Right ventricle myocardium superior (tissue), 1 donor: ENCODE measurements around the gene MEX3A. TPM values are rescaled to one million over a fixed set of nuclear protein-coding genes. Genes with fewer than 3 reads are reported as not detected.

ENCODE experiments used
- ATAC-seq: fragments of 200-7000 bp; cut with Tn5 transposase; one replicate; pipeline ENCODE4 v1.9.1; 2020; ENCODE audit warnings: mild to moderate bottlenecking; ENCODE audit not compliant: poor library complexity
- DNase-seq: peaks from one replicate; pipeline ENCODE4 v3.0.0-alpha.2; 2020
- intact Hi-C: fragments of 100-400 bp; cut with DNase I; formaldehyde crosslinking; loops from one replicate; pipeline ENCODE4 v1.11.2; 2022
- total RNA-seq: library from RNA; stranded (reverse); fragmentation: NEBNext Ultra II Directional; extraction: Animal tissue kit (Norgen Biotek cat#: 25700); gene quantifications from one replicate; pipeline ENCODE4 v1.2.1, GENCODE V29; 2021
- donor health status: DM: no; HTN: yes; CAD: no; lungs with severe emphysema.

The MEX3A gene
- total RNA-seq, 1 donor from 2014 or later, result 0.16 TPM

DNA sequence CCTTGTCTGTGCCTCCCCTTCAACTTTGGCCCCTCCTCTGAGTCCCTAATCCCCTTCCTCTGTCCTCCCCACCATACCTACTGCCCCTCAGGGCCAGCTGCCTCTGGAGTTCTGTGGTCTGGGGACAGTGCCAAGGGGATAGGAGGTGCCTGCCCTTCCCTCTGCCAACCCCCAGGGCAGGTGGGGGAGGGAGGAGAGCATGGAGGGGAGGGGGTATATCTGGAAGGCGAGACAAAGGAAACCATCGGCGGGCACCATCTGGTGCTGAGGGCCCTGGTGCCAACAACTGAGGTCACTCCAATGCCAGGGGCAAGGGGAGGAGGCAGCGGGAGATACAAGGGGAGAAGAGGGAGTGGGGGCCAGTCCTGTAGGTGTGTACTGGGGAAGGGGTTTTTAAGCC lies 11.7 kb downstream of the MEX3A start:
- ATAC-seq (no peak), DNase-seq (no peak)
- intact Hi-C loops, result no loop called here

GRCh38 chr1:156069490-156070455 lies 12.5 kb downstream of the MEX3A start:
- DNase-seq (no peak), ATAC-seq (no peak)
- intact Hi-C loops, result no loop called here

DNA sequence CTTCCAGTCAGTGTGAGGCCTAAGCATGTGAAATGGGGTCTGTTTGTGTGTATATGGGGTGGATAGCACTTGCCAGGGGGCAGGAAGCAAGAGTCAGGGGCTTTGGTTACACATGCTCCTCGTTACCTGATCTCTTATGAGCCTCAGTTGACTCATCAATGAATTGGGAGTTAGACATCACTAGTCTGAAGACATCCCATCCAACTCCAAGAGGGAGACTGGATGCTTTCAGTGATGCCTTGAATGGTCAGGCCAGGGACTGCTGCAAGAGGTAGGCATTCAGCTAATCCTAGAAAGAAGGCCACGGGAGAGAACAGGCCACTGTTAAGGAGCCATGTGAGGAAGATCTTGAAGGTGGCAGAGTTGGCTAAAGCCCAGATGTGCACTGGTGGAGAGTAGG lies 15.0 kb downstream of the MEX3A start:
- DNase-seq (no peak), ATAC-seq (no peak)
- intact Hi-C loops, result no loop called here

- intact Hi-C loops, result no loop called here
- no peak for ATAC-seq
- DNase-seq, result no peak
Measured at GRCh38 chr1:156065871-156066270, 16.4 kb downstream of the MEX3A start.

DNA sequence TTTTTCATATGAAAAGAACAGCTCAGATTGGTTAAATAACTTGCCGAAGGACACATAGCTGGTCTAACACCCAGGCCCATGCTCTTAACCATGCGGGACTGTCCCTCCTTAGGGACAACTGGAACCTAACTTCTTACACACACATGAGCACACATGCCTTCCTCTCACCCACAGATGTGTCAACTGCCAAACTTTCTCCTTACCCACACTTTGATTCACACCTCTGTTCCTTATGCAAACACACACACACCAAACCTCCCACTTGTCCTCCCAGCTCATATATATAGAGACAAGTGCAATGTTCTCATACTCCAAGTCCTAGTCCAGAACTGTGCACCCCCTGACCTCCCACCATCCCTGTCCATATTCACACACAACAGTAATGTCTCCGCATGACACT lies 17.1 kb downstream of the MEX3A start:
- intact Hi-C loops, result no loop called here
- DNase-seq, result no peak
- no peak for ATAC-seq

GRCh38 chr1:156064615-156065014 lies 17.6 kb downstream of the MEX3A start:
- intact Hi-C loops, result no loop called here
- no peak for DNase-seq

DNA sequence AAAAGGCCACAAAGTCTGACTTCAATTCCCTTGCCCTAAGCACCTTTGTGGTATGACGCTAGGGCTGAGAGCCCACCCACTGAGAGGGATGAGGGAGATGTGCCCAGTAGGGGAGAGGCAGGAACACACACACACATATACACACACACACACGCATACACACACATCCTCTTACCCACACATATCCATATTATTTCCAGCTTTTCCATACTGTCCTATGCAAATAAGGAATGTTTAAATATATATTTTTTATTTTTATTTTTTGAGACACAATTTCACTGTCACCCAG lies 18.3 kb downstream of the MEX3A start:
- ATAC-seq, result no peak

More at GRCh38 chr1:156064615-156065014, 17.6 kb downstream of the MEX3A start:
- ATAC-seq, result no peak

GRCh38 chr1:156062189-156062588 lies 20.1 kb downstream of the MEX3A start:
- no peak for DNase-seq
- ATAC-seq, result no peak
- intact Hi-C loops, result no loop called here

More for the DNA sequence above, 18.3 kb downstream of the MEX3A start:
- intact Hi-C loops, result no loop called here
- no peak for DNase-seq

GRCh38 chr1:156060937-156061636 lies 21.2 kb downstream of the MEX3A start, which contains the start of gene RAB25:
Gene RAB25, plus strand, starts transcription at chr1:156061160. Its CDS starts 241 bp downstream, at chr1:156061401.
- DNase-seq (no peak), ATAC-seq (peak; percentile 34)
- intact Hi-C loops, result no loop called here

DNA sequence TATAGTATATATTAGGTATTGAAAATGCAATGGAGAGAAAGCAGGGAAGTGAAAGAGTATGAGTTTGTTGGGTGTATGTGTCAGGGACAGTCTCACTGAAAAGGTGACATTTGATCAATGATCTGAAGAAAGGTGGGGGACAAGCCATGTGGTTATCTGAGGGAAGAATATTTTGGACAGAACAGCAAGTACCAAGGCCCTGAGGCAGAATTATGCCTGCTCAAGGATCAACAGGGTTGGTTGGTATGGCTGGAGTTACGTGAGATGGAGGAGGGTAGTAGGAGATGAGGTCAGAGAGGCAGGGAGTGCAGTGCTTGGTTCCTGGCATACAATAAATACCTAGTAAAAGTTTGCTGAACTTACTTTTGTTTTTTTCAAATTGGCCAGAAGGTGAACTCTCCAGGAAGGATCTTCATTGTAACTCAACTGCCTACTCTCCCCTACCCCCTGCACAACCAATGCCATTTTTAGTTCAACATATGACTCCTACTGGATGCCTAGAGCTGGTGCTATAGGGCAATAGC lies 25.9 kb downstream of the MEX3A start:
- DNase-seq (no peak), ATAC-seq (no peak)
- intact Hi-C loops, result no loop called here

DNA sequence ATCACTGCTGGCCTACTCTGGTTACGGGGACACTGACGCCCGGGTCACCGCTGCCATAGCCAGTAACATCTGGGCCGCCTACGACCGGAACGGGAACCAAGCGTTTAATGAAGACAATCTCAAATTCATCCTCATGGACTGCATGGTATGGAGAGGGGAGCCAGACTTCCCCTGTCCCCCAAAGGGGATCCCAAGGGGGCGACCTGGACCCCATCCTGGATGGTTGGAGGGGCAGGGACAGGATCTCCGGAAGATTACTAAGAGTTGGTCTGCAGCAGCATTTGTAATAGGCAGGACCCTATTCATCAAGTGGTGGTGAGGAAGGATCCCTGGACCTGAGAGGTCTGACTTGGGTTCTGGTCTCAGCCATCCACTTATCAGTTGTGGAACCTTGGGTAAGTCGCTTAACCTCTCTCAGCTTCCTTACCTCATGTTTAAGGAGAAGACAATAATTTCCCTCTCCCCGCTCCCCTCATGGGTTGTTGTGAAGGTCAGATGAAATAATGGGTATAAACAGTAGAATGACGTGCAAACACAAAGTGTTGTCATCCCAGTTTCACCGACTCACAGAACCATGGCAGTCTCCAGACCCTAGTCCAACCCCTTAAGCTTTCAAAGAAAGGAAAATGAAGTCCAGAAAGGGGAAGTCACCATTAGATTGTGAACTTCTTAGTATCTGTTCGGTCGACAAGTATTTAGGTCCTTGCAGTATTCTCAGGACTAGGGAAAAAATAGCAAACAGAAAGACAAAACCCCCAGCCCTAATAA lies 26.8 kb downstream of the MEX3A start:
- no peak for DNase-seq
- intact Hi-C loops, result no loop called here
- ATAC-seq, result no peak

DNA sequence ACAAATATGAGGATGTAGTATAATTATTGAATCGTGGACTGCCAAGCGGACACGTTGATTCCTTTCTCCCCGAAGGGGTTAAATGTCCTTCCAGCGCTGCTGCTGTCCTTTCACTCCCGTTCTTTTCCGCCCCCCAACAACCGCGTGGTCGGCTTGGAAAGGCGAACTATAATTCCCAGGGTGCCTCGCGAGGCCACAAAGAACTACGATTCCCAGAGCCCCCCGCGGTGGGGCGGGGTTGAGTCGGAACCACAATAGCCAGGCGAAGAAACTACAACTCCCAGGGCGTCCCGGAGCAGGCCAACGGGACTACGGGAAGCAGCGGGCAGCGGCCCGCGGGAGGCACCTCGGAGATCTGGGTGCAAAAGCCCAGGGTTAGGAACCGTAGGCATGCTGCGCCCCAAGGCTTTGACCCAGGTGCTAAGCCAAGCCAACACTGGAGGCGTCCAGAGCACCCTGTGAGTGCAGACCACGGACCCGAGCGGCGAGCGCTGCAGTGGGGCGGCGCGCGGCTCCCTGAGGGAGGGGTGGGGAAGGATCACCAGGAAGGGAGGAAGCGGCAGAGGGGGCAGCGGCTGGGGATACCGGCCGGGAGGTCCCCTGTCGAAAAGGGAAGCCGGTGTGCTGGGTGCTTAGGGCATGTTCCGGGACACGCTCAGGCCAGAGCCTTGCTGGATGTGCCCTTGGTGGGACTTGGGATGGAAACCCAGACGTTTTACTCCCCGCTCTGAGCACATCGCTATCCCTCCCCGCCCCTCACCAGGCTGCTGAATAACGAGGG lies 27.6 kb downstream of the MEX3A start, which contains the start of gene LAMTOR2:
Gene LAMTOR2, plus strand, starts transcription at position 283 of the 781 bp plus-strand sequence. Its CDS starts 108 bp downstream, at position 391.
- DNase-seq, result peak; percentile 99
- peak; percentile 93 for ATAC-seq

DNA sequence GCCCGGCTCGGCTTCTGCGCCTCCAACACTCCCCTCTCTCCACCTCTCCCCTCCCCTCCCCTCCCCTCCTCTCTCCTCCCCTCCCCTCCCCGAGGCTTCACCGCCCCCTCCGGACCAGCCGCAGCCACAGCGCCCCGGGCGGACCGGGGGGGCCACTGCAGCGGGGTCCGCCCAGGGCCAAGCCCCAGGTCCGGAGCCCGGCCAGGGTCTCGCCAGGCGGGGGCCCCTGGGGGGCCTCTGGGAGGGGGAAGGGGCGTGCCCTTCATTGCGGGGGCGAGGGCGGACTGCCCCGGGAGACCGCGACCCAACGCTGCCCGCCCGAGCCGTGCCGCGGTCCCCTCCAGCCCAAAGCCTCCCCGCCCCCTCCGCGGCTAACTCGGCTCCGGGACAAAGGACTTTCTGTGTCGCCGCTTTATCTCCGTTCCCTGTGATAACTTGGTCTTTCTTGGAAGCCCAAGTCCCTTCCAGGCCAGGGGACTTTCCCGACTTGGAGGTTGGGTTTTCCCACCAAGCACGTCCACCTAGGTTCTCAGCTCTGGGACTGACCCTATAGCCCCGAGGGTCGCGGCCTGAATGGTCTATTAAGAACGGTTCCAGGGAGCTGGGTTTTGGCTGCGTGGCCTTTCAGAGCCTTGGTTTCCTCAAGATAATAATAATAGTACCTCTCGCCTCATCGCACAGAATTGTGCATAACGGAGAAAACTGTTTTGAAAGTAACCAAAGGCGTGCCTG lies 28.3 kb downstream of the MEX3A start, which contains the start of gene UBQLN4:
Gene UBQLN4, minus strand, starts transcription at position 31 of the 732 bp plus-strand sequence. CDS start 97 bp downstream, outside the sequence.
- DNase-seq, result peak; percentile 92
- intact Hi-C loops, result no loop called here
- ATAC-seq, result peak; percentile 86

More for the DNA sequence above, 27.6 kb downstream of the MEX3A start, which contains the start of gene LAMTOR2:
- intact Hi-C loops, result no loop called here

DNA sequence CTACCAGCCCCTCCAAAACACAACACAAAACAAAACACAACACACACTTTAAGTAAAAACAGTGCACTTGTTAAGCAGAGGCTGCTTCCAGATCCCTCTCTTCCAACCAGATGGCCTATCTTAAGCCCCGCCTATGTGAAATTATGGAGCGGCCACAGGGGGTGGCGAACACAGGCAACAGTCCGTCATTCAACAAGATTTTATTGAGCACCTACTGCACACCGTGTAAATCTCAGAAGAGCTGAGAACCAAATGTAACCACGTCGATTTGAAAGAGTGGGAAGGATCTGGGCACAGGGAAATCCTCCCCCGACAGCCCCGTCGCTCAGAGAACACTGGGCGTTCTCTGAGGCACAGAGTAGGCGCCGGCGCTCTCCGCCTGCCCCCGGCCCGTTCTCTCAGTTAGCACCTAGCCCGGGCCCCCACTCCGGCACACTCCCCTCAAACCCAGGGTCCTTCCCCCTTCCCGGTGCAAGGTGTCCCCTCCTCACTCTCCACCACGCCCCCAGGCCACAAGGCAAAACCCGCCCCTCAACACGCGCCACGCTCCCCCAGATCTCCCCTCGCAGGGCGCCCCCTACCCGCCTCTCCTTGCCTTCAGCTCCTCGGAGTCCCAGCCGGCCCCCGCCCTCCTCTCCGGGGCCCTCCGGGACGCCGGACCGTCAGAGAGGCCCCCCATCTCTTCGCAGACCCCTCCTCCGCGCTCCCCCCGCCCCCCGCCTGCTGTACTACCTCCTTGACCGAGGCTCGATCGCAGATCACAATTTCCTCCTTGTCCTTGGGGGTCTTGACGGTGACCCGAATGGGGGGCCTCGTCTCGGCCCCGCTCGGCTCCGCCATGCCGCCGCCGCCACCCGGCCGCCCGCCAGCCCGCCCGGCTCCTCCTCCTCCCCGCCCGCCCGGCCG lies 29.1 kb downstream of the MEX3A start:
- intact Hi-C loops, result no loop called here
- DNase-seq (peak; percentile 72), ATAC-seq (peak; percentile 0)

DNA sequence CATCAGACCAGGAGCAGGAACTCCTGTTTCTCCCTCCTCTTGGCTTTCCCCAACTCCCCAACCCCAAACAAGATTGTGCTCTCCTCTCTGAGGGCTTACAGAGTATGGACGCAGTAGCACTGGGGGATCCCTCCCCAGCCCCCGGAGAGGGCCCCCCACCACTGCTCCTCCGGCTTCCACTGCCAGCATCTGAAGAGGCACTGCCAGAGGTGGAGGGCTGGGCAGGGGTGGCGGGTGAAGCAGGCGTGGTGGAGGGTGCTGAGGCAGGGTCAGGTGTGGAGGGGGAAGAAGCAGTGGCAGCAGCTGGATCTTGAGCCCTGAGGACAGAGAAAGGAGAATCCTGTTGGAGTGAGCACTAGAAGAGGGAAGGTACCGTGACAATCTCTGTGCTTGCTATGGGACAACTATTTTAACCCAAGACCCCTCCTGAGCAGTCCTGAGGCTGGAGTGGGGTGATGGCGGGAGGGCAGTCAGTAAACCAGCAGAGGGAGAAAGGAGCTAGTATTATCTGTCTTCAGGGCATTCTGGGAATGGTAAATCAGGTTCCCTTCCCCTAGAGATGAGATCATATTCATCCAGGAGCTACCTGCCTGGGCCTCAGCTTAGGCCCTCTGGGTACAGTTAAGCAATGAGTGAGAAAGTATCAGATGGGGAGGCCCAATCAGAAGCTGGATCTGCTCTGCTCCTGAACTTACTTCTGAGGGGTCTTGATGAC lies 31.1 kb downstream of the MEX3A start:
- DNase-seq (no peak), ATAC-seq (no peak)
- intact Hi-C loops, result no loop called here

- intact Hi-C loops, result no loop called here
- DNase-seq, result peak; percentile 53
- peak; percentile 6 for ATAC-seq
Measured at GRCh38 chr1:156050376-156050775, 31.9 kb downstream of the MEX3A start.
